GM23338 (cell line): ENCODE data around the gene TP53. TPM values are rescaled to one million over a fixed set of nuclear protein-coding genes. Genes with fewer than 3 reads are reported as not detected.

Experiments used
- ATAC-seq: fragments of 200-7000 bp; cut with Tn5 transposase; 3 replicates; pipeline ENCODE4 v1.9.1; 2020
- DNase-seq: peaks from one replicate; pipeline ENCODE4 v3.0.0-alpha.2; 2015; ENCODE audit warnings: low spot score
- H2AFZ ChIP-seq: fragments of 200-600 bp; sonication (generic); 2 replicates; pipeline ENCODE4 v1.8.0; 2016; ENCODE audit warnings: antibody characterized with exemption, mild to moderate bottlenecking, moderate library complexity
- H3F3A ChIP-seq: fragments of 200-600 bp; sonication (generic); replicated peaks from 2 replicates; pipeline ENCODE4 v1.8.0; 2017; ENCODE audit warnings: antibody characterized with exemption, mixed run types, low read depth
- H3K27ac ChIP-seq: fragments of 200-600 bp; sonication (generic); 2 replicates; pipeline ENCODE4 v1.6.1; 2016; ENCODE audit warnings: low read depth
- H3K27me3 ChIP-seq: fragments of 200-600 bp; sonication (generic); 2 replicates; pipeline ENCODE4 v1.8.0; 2016; ENCODE audit warnings: mild to moderate bottlenecking, mixed run types, moderate library complexity; ENCODE audit not compliant: insufficient read depth
- H3K36me3 ChIP-seq: fragments of 200-600 bp; sonication (generic); 2 replicates; pipeline ENCODE4 v1.8.0; 2016; ENCODE audit warnings: mild to moderate bottlenecking; ENCODE audit not compliant: insufficient read depth
- H3K4me1 ChIP-seq: fragments of 200-600 bp; sonication (generic); 2 replicates; pipeline ENCODE4 v1.8.0; 2016; ENCODE audit warnings: mild to moderate bottlenecking, moderate library complexity; ENCODE audit not compliant: insufficient read depth
- H3K4me2 ChIP-seq: fragments of 200-600 bp; sonication (generic); 2 replicates; pipeline ENCODE4 v1.7.1; 2017; ENCODE audit warnings: mixed run types
- H3K4me3 ChIP-seq: fragments of 200-600 bp; sonication (generic); 2 replicates; pipeline ENCODE4 v1.6.1; 2016; ENCODE audit warnings: mixed run types
- H3K79me2 ChIP-seq: fragments of 200-600 bp; sonication (generic); replicated peaks from 2 replicates; pipeline ENCODE4 v1.8.0; 2017; ENCODE audit warnings: mild to moderate bottlenecking; ENCODE audit not compliant: insufficient read depth
- H3K9me2 ChIP-seq: fragments of 200-600 bp; sonication (generic); 2 replicates; pipeline ENCODE4 v1.8.0; 2017; ENCODE audit not compliant: insufficient read depth
- H4K20me1 ChIP-seq: fragments of 200-600 bp; sonication (generic); replicated peaks from 2 replicates; pipeline ENCODE4 v1.8.0; 2017; ENCODE audit warnings: mild to moderate bottlenecking; ENCODE audit not compliant: insufficient read depth
- H3K27ac Mint-ChIP-seq: 2 replicates; pipeline ENCODE4 v1.8.0; 2020; ENCODE audit warnings: inconsistent platforms, mild to moderate bottlenecking, moderate library complexity, mixed read lengths
- H3K27me3 Mint-ChIP-seq: 3 replicates; pipeline ENCODE4 v1.8.0; 2022; ENCODE audit warnings: low read depth, mild to moderate bottlenecking, moderate library complexity, mixed read lengths, inconsistent platforms; ENCODE audit not compliant: insufficient read depth, poor library complexity
- H3K36me3 Mint-ChIP-seq: 3 replicates; pipeline ENCODE4 v1.8.0; 2021; ENCODE audit warnings: low read depth, mild to moderate bottlenecking, inconsistent platforms, moderate library complexity, mixed read lengths
- H3K4me1 Mint-ChIP-seq: 3 replicates; pipeline ENCODE4 v1.8.0; 2020; ENCODE audit warnings: mild to moderate bottlenecking, inconsistent platforms, mixed read lengths
- H3K4me3 Mint-ChIP-seq: 3 replicates; pipeline ENCODE4 v1.8.0; 2021; ENCODE audit warnings: moderate library complexity, mild to moderate bottlenecking, inconsistent platforms, mixed read lengths
- H3K9me3 Mint-ChIP-seq: 3 replicates; pipeline ENCODE4 v1.8.0; 2020; ENCODE audit warnings: moderate library complexity, mild to moderate bottlenecking, inconsistent platforms, mixed read lengths
- CREB1 ChIP-seq: fragments of 250-450 bp; sonication (Bioruptor Pico); IDR thresholded peaks from 2 replicates; pipeline ENCODE4 v1.5.0; 2020; ENCODE audit warnings: low read depth, mild to moderate bottlenecking, moderate library complexity
- CTCF ChIP-seq, 2 experiments: fragments of 200-600 bp in 1 of 2; sonication (generic) in 1 of 2; conservative IDR thresholded peaks; 2 replicates each; pipeline versions ENCODE4 v1.5.1 to v1.6.1; 2016 to 2017; ENCODE audit warnings: antibody characterized with exemption in 2 of 2, low read depth in 2 of 2, mild to moderate bottlenecking in 2 of 2, moderate library complexity in 1 of 2
- ETS1 ChIP-seq: IDR thresholded peaks from 2 replicates; pipeline ENCODE4 v1.6.1; 2016; ENCODE audit warnings: antibody characterized with exemption
- EZH2phosphoT487 ChIP-seq: fragments of 200-600 bp; sonication (generic); IDR thresholded peaks from one replicate; pipeline ENCODE4 v1.8.1; 2018; ENCODE audit warnings: antibody characterized with exemption; ENCODE audit not compliant: unreplicated experiment
- NANOG ChIP-seq: IDR thresholded peaks from 2 replicates; pipeline ENCODE4 v1.6.1; 2016; ENCODE audit warnings: antibody characterized with exemption, borderline replicate concordance
- POLR2AphosphoS5 ChIP-seq: IDR thresholded peaks from 2 replicates; pipeline ENCODE4 v1.6.1; 2016; ENCODE audit warnings: antibody characterized with exemption, low read depth
- STAT1 ChIP-seq: IDR thresholded peaks from one replicate; pipeline ENCODE4 v1.6.1; 2016; ENCODE audit warnings: antibody characterized with exemption; ENCODE audit not compliant: unreplicated experiment
- ZNF114 ChIP-seq: fragments of 250-450 bp; sonication (Bioruptor Pico); IDR thresholded peaks from 2 replicates; pipeline ENCODE4 v1.5.0; 2020; ENCODE audit warnings: mild to moderate bottlenecking, moderate library complexity
- ZNF462 ChIP-seq: fragments of 250-450 bp; sonication (Bioruptor Pico); IDR thresholded peaks from 2 replicates; pipeline ENCODE4 v1.5.0; 2020; ENCODE audit warnings: mild to moderate bottlenecking, moderate library complexity
- polyA plus RNA-seq: library from polyadenylated mRNA; unstranded; fragments of >200 nt; fragmentation: Nextera tagmentation; extraction: Ambion mirVana; gene quantifications from 2 replicates; pipeline ENCODE4 v1.2.1, GENCODE V29; 2016
- total RNA-seq: library from RNA; depleted of rRNA; stranded (reverse); fragments of >200 nt; shearing (Covaris generic); gene quantifications from 2 replicates; pipeline ENCODE4 v1.2.3, GENCODE V29; 2014

TP53 gene
- total and polyA plus RNA-seq, 2 experiments from 2014 or later = 119 to 154 TPM

- Histone ChIP-seq H3K27ac (no peak overlapping the region), H3K27me3 (peaks cover 22% of the 10 kb centered on the region), H4K20me1 (no peaks in the 10 kb centered on the region), H3F3A (peaks cover 12% of the 10 kb centered on the region), H3K79me2 (no peaks in the 10 kb centered on the region), H3K36me3 (no peaks in the 10 kb centered on the region), H3K4me1 (peaks cover 27% of the 10 kb centered on the region), H2AFZ (no peak overlapping the region), H3K4me2 (no peak overlapping the region), H3K4me3 (no peak overlapping the region), H3K9me2 (no peaks in the 10 kb centered on the region; the same call in 1 of the 2 replicates)
- Mint-ChIP-seq H3K4me3 (no peak overlapping the region; the same call in 2 of the 3 replicates), H3K27ac (no peak overlapping the region), H3K9me3 (peaks cover 2% of the 10 kb centered on the region; the same call in 2 of the 3 replicates), H3K4me1 (peaks cover 47% of the 10 kb centered on the region), H3K27me3 (peaks cover 34% of the 10 kb centered on the region), H3K36me3 (peaks cover 34% of the 10 kb centered on the region)
- DNase-seq = no peak
- TF ChIP-seq NANOG (no peak), ZNF114 (CRISPR knock-in tag) (no peak), CTCF (conservative IDR thresholded peaks at IDR 0.05; ENCODE audit: low read depth in 2 of 2) (no peak), POLR2AphosphoS5 (no peak), EZH2phosphoT487 (no peak), STAT1 (no peak), ETS1 (no peak), CREB1 (CRISPR knock-in tag) (no peak)
- ATAC-seq = no peak
These were observed 32.3 kb downstream of the TP53 start for GRCh38 chr17:7654832-7655540.

- H3K4me2 ChIP-seq = peak overlapping the region; percentile 99
- Mint-ChIP-seq H3K4me3 (peak overlapping the region; percentile 79), H3K36me3 (peaks cover 30% of the 10 kb centered on the region), H3K9me3 (no peaks in the 10 kb centered on the region; the same call in 2 of the 3 replicates), H3K27ac (no peak overlapping the region), H3K4me1 (peaks cover 42% of the 10 kb centered on the region), H3K27me3 (peaks cover 41% of the 10 kb centered on the region)
- ATAC-seq (no peak), DNase-seq (no peak)
- H3K27ac ChIP-seq = no peak overlapping the region
- no peaks in the 10 kb centered on the region; the same call in 1 of the 2 replicates for H3K9me2 ChIP-seq
- H3K4me1 ChIP-seq = peaks cover 23% of the 10 kb centered on the region
- H3K36me3 ChIP-seq = no peaks in the 10 kb centered on the region
- no peaks in the 10 kb centered on the region for H3K79me2 ChIP-seq
- H2AFZ ChIP-seq = no peak overlapping the region
- H3F3A ChIP-seq = peaks cover 9% of the 10 kb centered on the region
- H4K20me1 ChIP-seq = no peaks in the 10 kb centered on the region
- H3K27me3 ChIP-seq = peaks cover 31% of the 10 kb centered on the region
- H3K4me3 ChIP-seq = peak overlapping the region; percentile 90
- TF ChIP-seq EZH2phosphoT487 (no peak), NANOG (no peak), ZNF462 (CRISPR knock-in tag) (no peak), STAT1 (no peak), ZNF114 (CRISPR knock-in tag) (no peak)
These were observed 34.6 kb downstream of the TP53 start for GRCh38 chr17:7652388-7653356.
